ENCODE results near the gene ABCD4.

The ABCD4 gene

DNA sequence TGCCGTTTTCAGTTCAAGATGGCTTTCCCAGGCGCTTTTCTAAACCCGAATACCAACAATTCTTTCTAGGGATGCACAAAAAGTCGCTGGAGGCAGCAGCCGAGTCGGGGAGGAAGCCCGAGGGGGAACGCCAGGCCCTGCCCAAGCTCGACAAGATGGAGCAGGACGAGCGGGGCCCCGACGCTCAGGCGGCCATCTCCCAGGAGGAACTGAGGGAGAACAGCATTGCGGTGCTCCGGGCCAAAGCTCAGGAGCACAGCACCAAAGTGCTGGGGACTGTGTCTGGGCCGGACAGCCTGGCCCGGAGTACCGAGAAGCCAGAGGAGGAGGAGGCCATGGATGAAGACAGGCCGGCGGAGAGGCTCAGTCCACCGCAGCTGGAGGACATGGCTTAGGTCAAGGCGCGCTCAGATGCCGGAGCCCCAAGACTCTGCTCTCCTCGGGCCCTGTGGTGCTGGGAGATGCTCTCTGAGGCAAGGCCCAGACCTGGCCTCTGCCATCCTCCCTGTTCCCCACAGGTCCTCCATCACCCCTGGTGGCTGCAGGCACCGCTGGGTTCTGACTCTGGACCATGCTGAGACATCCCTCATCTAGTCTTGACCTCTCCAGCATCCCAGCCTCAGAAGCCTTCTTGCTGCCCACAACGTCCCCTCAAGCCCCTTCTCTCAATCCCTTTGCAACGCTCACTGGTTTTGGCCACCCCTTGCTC, 42.1 kb downstream of the ABCD4 start:
- Histone ChIP-seq H3K4me3 (no peak overlapping the region), H3K27me3 (ENCODE audit: low read depth) (no peaks in the 10 kb centered on the region), H3K9me3 (no peaks in the 10 kb centered on the region), H3K36me3 (replicated peaks) (no peaks in the 10 kb centered on the region), H3K4me1 (peaks cover 5% of the 10 kb centered on the region)
- no peak for DNase-seq (ENCODE audit: low spot score in 2 of 2)
- in situ Hi-C loops (cut with MboI; ENCODE audit: low sequenced_read_pairs): no loop called here

GRCh38 chr14:74259513-74259912, 43.2 kb downstream of the ABCD4 start:
- H3K4me1 ChIP-seq: peaks cover 5% of the 10 kb centered on the region

DNA sequence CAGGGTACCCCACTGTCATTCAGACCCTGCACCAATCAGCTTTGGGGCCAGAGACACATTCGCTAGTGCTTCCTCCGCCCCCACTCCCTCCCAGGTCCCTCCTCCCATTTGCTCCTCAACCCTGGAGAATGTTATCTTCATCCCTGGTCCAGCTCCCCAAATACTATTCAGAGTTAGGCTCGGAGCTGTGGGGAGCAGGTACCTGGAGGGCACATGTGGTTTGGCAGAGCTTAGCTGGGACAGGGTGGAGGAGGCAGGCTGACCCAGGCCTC, 44.0 kb downstream of the ABCD4 start:
- no peak for DNase-seq (ENCODE audit: low spot score in 2 of 2)
- H3K4me3 ChIP-seq: no peak overlapping the region
- no peaks in the 10 kb centered on the region for H3K36me3 ChIP-seq (replicated peaks)
- H3K27me3 ChIP-seq (ENCODE audit: low read depth): no peaks in the 10 kb centered on the region
- peaks cover 5% of the 10 kb centered on the region for H3K4me1 ChIP-seq
- in situ Hi-C loops (cut with MboI; ENCODE audit: low sequenced_read_pairs): no loop called here
- no peaks in the 10 kb centered on the region for H3K9me3 ChIP-seq

More at GRCh38 chr14:74259513-74259912, 43.2 kb downstream of the ABCD4 start:
- Histone ChIP-seq H3K4me3 (no peak overlapping the region), H3K36me3 (replicated peaks) (no peaks in the 10 kb centered on the region), H3K9me3 (no peaks in the 10 kb centered on the region), H3K27me3 (ENCODE audit: low read depth) (no peaks in the 10 kb centered on the region)
- in situ Hi-C loops (cut with MboI; ENCODE audit: low sequenced_read_pairs): no loop called here
- DNase-seq (ENCODE audit: low spot score in 2 of 2): no peak

DNA sequence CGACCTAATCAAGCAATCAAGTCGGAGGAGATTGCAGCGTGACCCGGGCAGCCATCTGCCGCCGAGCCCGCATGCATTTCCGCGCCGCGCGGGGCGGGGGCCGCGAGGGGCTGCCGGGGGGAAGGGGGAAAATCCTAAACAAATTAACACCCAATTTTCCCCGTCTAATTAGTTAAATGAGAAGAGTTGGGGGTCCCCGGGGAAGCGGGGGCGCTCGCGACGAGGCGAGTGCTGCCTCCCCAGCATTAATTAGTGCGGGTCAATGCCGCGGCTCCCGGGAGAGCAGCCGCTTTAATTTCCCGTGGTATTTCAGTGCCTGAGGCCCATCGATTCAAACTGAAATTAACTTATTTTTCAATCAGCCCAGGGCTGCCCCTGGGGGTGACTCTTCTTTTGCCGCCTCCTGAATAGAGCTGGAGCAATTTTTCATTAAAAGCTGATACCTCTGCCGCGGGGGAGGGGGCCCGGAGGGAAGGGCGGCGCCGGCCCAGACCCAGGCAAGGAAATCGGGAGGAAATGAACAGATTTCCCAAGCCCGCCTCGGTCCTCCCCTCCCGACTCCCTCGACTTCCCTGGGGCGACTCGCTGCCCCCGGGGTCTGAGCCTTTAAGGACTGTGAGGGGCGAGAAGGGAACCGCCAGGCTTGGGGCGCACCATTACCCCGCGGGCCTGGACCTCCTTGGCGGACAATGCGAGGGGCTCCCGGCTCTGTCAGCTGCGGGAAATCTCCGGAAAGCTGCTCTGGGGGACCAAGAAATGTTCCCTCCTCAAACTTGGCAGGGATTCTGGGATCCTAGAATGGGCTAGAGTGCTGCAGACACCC, 44.6 kb downstream of the ABCD4 start:
- peak overlapping the region; percentile 39 for H3K4me3 ChIP-seq
- DNase-seq (ENCODE audit: low spot score in 2 of 2): peak in 1 of 2 experiments; percentile 23
- H3K27me3 ChIP-seq (ENCODE audit: low read depth): no peaks in the 10 kb centered on the region
- H3K9me3 ChIP-seq: no peaks in the 10 kb centered on the region
- in situ Hi-C loops (cut with MboI; ENCODE audit: low sequenced_read_pairs): no loop called here
- H3K36me3 ChIP-seq (replicated peaks): no peaks in the 10 kb centered on the region
- H3K4me1 ChIP-seq: peaks cover 5% of the 10 kb centered on the region

DNA sequence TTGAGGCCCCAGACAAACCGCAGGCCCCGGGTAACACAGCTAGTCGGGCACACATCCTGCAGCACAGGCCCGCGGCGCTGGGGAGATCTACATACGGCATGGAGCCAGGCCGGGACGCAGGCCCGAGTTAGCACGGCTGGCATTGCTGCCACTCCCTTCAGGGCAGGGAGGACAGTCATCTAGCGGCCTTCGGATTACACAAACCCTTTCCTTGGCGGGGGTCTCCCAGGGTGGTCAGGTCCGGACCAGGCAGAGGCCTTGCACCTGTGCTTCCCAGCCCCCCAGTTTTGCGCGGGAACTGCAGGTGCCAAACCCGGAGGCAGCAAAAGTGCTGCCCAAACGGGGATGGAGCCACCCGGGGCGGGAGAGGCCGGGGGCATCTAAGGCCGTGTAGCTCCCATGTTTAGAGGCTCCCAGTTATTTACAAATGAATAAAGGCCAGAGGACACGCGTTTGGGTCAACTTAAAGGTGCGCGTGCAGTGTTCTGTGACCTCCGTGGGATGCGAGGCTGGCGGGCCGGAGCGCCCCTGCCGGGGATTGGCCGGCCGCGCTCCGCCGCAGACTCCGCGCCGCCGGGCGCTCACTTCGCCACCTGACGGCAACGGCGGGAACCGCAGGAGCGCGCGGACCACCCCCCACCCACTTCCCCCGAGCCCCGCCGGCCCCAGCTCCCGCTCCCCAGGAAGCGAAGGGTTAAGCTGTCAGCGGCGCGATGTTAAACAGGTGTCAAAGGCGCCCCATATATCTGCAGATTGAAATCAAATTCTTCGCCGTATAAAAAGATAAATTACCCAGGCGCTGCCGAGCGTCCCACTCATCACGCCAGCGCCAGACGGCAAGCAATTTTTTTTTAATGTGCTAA, 45.4 kb downstream of the ABCD4 start:
- peaks cover 5% of the 10 kb centered on the region for H3K4me1 ChIP-seq
- DNase-seq (ENCODE audit: low spot score in 2 of 2): peak; percentile 48 to 81
- in situ Hi-C loops (cut with MboI; ENCODE audit: low sequenced_read_pairs): no loop called here
- H3K36me3 ChIP-seq (replicated peaks): no peaks in the 10 kb centered on the region
- H3K9me3 ChIP-seq: no peaks in the 10 kb centered on the region
- H3K4me3 ChIP-seq: peak overlapping the region; percentile 39
- H3K27me3 ChIP-seq (ENCODE audit: low read depth): no peaks in the 10 kb centered on the region

DNA sequence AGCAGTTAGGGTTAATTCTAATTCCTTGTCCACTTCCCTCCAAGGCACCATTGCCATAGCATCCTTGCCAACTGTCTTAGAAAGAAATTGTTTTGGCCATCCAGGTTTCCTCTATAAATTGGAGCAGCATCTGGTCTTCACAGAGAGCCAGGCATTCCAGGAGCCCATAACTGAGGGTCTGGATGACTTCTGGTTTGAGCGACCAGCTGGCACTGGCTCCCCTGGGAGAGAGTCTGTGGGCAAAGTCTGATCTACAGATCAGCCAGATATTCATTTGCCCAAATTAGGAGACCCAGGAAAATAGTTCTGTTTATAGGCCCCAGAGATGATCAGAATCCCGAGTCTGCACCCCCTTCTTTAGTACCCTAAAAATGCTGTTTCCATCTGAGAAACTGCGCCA, 47.5 kb downstream of the ABCD4 start:
- Histone ChIP-seq H3K36me3 (replicated peaks) (no peaks in the 10 kb centered on the region), H3K9me3 (no peaks in the 10 kb centered on the region), H3K27me3 (ENCODE audit: low read depth) (no peaks in the 10 kb centered on the region), H3K4me1 (peaks cover 7% of the 10 kb centered on the region), H3K4me3 (no peak overlapping the region)
- no peak for DNase-seq (ENCODE audit: low spot score in 2 of 2)
- in situ Hi-C loops (cut with MboI; ENCODE audit: low sequenced_read_pairs): no loop called here

GRCh38 chr14:74249433-74250375, 53.0 kb downstream of the ABCD4 start:
- Histone ChIP-seq H3K4me1 (0 out of 2 replicates have a peak, but pooled peaks cover 3% of the 10 kb centered on the region), H3K4me3 (no peak overlapping the region), H3K9me3 (no peaks in the 10 kb centered on the region), H3K36me3 (replicated peaks) (no peaks in the 10 kb centered on the region), H3K27me3 (ENCODE audit: low read depth) (no peaks in the 10 kb centered on the region)
- in situ Hi-C loops (cut with MboI; ENCODE audit: low sequenced_read_pairs): loop anchor here (5.0 kb wide), 1 partner anchor 142 kb away; no protein-coding TSS in a partner anchor
- no peak for DNase-seq (ENCODE audit: low spot score in 2 of 2)

DNA sequence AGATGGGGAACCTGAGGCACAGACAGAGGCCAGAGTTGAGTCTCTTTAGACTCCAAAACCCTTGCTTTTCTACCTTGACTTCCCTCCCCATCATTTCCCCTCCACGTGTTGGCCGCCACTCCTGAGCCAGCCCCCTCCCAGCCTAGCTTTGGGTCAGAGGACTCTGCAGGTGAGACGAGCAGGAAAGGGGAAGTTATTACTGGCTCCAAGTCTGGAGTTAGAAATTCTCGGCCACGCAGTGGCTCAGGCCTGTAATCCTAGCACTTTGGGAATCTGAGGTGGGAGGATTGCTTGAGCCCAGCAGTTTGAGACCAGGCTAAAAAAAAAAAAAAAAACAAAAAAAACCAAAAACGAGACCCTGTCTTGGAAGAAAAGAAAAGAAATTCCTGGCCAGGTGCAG, 54.7 kb downstream of the ABCD4 start:
- H3K4me3 ChIP-seq: no peak overlapping the region
- H3K27me3 ChIP-seq (ENCODE audit: low read depth): peaks cover 15% of the 10 kb centered on the region
- H3K36me3 ChIP-seq (replicated peaks): no peaks in the 10 kb centered on the region
- in situ Hi-C loops (cut with MboI; ENCODE audit: low sequenced_read_pairs): no loop called here
- 0 out of 2 replicates have a peak, but pooled peaks cover 3% of the 10 kb centered on the region for H3K4me1 ChIP-seq
- DNase-seq (ENCODE audit: low spot score in 2 of 2): no peak
- H3K9me3 ChIP-seq: no peaks in the 10 kb centered on the region

- Histone ChIP-seq H3K36me3 (replicated peaks) (no peaks in the 10 kb centered on the region), H3K9me3 (no peaks in the 10 kb centered on the region), H3K4me1 (0 out of 2 replicates have a peak, but pooled peaks cover 3% of the 10 kb centered on the region), H3K4me3 (no peak overlapping the region), H3K27me3 (ENCODE audit: low read depth) (peaks cover 28% of the 10 kb centered on the region)
- DNase-seq (ENCODE audit: low spot score in 2 of 2): no peak
- in situ Hi-C loops (cut with MboI; ENCODE audit: low sequenced_read_pairs): no loop called here
Measured at GRCh38 chr14:74246542-74246941, 56.2 kb downstream of the ABCD4 start.

DNA sequence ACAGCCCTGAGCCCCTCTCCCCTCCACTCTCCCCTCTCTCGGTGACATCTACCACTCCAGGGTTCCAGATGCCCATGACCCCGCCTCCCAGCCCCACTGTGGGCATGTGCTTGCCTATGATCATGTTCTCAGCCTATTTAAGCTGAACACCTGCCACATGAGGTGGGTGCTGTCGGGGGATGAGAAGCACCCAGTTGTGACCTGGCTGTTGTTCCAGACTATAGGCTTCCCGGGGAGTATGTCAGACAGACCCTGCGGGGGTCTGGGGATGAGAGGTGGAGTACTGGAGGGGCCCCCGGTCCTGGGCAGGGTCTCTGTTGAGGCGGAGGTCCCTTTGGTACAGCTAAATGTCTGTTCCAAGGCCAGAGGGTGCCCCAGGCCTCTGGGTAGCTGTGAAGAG, 57.4 kb downstream of the ABCD4 start:
- Histone ChIP-seq H3K9me3 (no peaks in the 10 kb centered on the region), H3K4me1 (no peaks in the 10 kb centered on the region), H3K36me3 (replicated peaks) (no peaks in the 10 kb centered on the region), H3K4me3 (no peak overlapping the region), H3K27me3 (ENCODE audit: low read depth) (peaks cover 41% of the 10 kb centered on the region)
- no peak for DNase-seq (ENCODE audit: low spot score in 2 of 2)
- in situ Hi-C loops (cut with MboI; ENCODE audit: low sequenced_read_pairs): no loop called here

DNA sequence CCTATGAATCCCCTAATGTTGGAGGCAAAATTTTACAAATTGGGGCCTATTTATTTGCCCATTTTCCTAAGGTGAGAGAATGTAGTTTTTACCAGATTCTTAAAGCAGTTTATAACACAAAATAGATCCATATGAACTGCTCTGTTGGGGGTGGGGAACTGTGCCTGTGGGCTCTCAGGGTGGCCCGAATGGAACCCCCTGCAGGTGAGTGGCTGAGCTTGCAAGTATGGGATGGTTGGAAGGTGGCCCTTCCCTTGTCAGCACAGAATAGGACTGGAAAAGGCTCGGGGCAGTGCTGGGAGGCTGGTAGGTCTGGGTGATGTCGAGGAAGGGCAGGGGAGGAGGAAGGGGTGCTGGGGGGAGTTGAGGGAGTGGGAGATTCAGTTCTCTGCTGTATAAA, 58.6 kb downstream of the ABCD4 start:
- Histone ChIP-seq H3K4me1 (no peaks in the 10 kb centered on the region), H3K4me3 (no peak overlapping the region), H3K9me3 (no peaks in the 10 kb centered on the region), H3K36me3 (replicated peaks) (no peaks in the 10 kb centered on the region), H3K27me3 (ENCODE audit: low read depth) (peaks cover 53% of the 10 kb centered on the region)
- DNase-seq (ENCODE audit: low spot score in 2 of 2): peak in 1 of 2 experiments; percentile 33
- in situ Hi-C loops (cut with MboI; ENCODE audit: low sequenced_read_pairs): no loop called here

DNA sequence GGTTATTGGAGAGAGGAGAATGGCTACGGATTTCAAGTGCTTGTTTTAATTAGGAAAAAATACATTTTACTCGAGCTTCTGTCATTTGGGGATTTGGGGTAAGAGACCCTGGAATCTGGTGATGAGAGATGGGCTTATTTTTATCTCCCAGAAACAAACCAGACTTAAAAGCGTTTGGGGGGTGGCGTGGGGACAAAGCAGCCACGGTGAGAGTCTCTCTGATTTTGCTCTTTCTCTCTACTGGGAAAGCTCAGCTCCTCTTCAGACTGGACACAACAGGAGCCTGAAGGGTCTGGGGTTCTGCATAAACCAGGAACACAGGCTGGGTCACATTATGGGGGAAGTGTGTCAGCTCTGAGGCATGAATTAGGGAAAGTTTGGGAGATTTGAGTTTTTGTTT, 59.7 kb downstream of the ABCD4 start:
- Histone ChIP-seq H3K36me3 (replicated peaks) (no peaks in the 10 kb centered on the region), H3K4me1 (no peaks in the 10 kb centered on the region), H3K27me3 (ENCODE audit: low read depth) (peaks cover 63% of the 10 kb centered on the region), H3K4me3 (no peak overlapping the region), H3K9me3 (no peaks in the 10 kb centered on the region)
- in situ Hi-C loops (cut with MboI; ENCODE audit: low sequenced_read_pairs): no loop called here
- DNase-seq (ENCODE audit: low spot score in 2 of 2): no peak

GRCh38 chr14:74242780-74243042, 60.0 kb downstream of the ABCD4 start:
- in situ Hi-C loops (cut with MboI; ENCODE audit: low sequenced_read_pairs): no loop called here
- Histone ChIP-seq H3K4me1 (no peaks in the 10 kb centered on the region), H3K36me3 (replicated peaks) (no peaks in the 10 kb centered on the region), H3K4me3 (no peak overlapping the region), H3K27me3 (ENCODE audit: low read depth) (peaks cover 67% of the 10 kb centered on the region), H3K9me3 (no peaks in the 10 kb centered on the region)
- DNase-seq (ENCODE audit: low spot score in 2 of 2): no peak

Measured in HAP-1 (cell line).